Inflammatory macrophage (primary cell): ENCODE data around the gene ISM2.
A peak's percentile ranks its signal among the peaks of the same experiment; 100 is the strongest.

Experiments used
- DNase-seq, 2 donors: peaks; one replicate each; pipeline ENCODE4 v3.0.0-alpha.2; 2020 to 2022

Gene ISM2

GRCh38 chr14:77507762-77508161 lies 9.1 kb upstream of the ISM2 start:
- no peak for DNase-seq

- no peak for DNase-seq
These were observed 6.4 kb upstream of the ISM2 start for GRCh38 chr14:77505031-77505430.

- no peak for DNase-seq
These were observed 4.5 kb upstream of the ISM2 start for GRCh38 chr14:77503138-77503537.

- DNase-seq: no peak
These were observed 3.6 kb upstream of the ISM2 start for GRCh38 chr14:77502109-77502782.

- DNase-seq: no peak
These were observed 440 bp upstream of the ISM2 start for GRCh38 chr14:77498984-77499527.

- no peak for DNase-seq
These were observed 3.3 kb downstream of the ISM2 start for GRCh38 chr14:77495334-77495733.

GRCh38 chr14:77491056-77491455 lies 7.6 kb downstream of the ISM2 start:
- DNase-seq: no peak

- no peak for DNase-seq
These were observed 8.1 kb downstream of the ISM2 start for GRCh38 chr14:77490347-77490986.

GRCh38 chr14:77489041-77489440 lies 9.6 kb downstream of the ISM2 start:
- DNase-seq: no peak

GRCh38 chr14:77488558-77488957 lies 10.1 kb downstream of the ISM2 start:
- DNase-seq: no peak

GRCh38 chr14:77485901-77486678 lies 12.5 kb downstream of the ISM2 start:
- DNase-seq: no peak

- no peak for DNase-seq
These were observed 13.4 kb downstream of the ISM2 start for GRCh38 chr14:77485256-77485655.

GRCh38 chr14:77482422-77482821 lies 16.2 kb downstream of the ISM2 start:
- no peak for DNase-seq

GRCh38 chr14:77478796-77479195 lies 19.8 kb downstream of the ISM2 start:
- peak in 1 of 2 donors; percentile 4 for DNase-seq

GRCh38 chr14:77478029-77478428 lies 20.6 kb downstream of the ISM2 start:
- no peak for DNase-seq

- DNase-seq: no peak
These were observed 23.0 kb downstream of the ISM2 start for GRCh38 chr14:77475432-77476115.

GRCh38 chr14:77474479-77475177 lies 24.0 kb downstream of the ISM2 start:
- DNase-seq: no peak

GRCh38 chr14:77473921-77474320 lies 24.7 kb downstream of the ISM2 start:
- no peak for DNase-seq

GRCh38 chr14:77470224-77470870 lies 28.3 kb downstream of the ISM2 start:
- DNase-seq: no peak

- DNase-seq: no peak
These were observed 29.1 kb downstream of the ISM2 start for GRCh38 chr14:77469539-77469938.

- DNase-seq: no peak
These were observed 29.5 kb downstream of the ISM2 start for GRCh38 chr14:77469067-77469505.

GRCh38 chr14:77467801-77468200 lies 30.8 kb downstream of the ISM2 start:
- no peak for DNase-seq
